Ecto neural progenitor cell (in vitro differentiated cells): ENCODE measurements around the gene PPFIA3.
"Not testable (repeated sequence)": the region's sequence is repeated elsewhere in the genome, so short reads cannot be mapped to it uniquely, and the experiment has no call there.

ENCODE experiments used
- DNase-seq: peaks from one replicate; pipeline ENCODE4 v3.0.0-alpha.2; 2018; ENCODE audit warnings: low spot score

The PPFIA3 gene

GRCh38 chr19:49103331-49104085, 15.8 kb upstream of the PPFIA3 start:
- DNase-seq: no peak

- DNase-seq: no peak
Observed at GRCh38 chr19:49104229-49104864, 15.0 kb upstream of the PPFIA3 start.

GRCh38 chr19:49106648-49107135, 12.7 kb upstream of the PPFIA3 start:
- DNase-seq: peak; percentile 74

- no peak for DNase-seq
Observed at GRCh38 chr19:49107625-49108459, 11.5 kb upstream of the PPFIA3 start.

- DNase-seq: no peak
Observed at GRCh38 chr19:49109051-49109450, 10.3 kb upstream of the PPFIA3 start.

GRCh38 chr19:49109569-49110233, 9.6 kb upstream of the PPFIA3 start:
- no peak for DNase-seq

GRCh38 chr19:49110567-49110966, 8.8 kb upstream of the PPFIA3 start:
- DNase-seq: no peak

- no peak for DNase-seq
Observed at GRCh38 chr19:49111218-49111998, 7.9 kb upstream of the PPFIA3 start.

- no peak for DNase-seq
Observed at GRCh38 chr19:49113762-49114629, 5.3 kb upstream of the PPFIA3 start, which contains the start of gene LIN7B. LIN7B (plus strand) TSS chr19:49114370; CDS start chr19:49114405, 35 bp downstream.

GRCh38 chr19:49114630-49115363, 4.5 kb upstream of the PPFIA3 start:
- peak; percentile 85 for DNase-seq

- DNase-seq: no peak
Observed at GRCh38 chr19:49116544-49116943, 2.8 kb upstream of the PPFIA3 start.

GRCh38 chr19:49117677-49118564, 1.4 kb upstream of the PPFIA3 start:
- no peak for DNase-seq

- DNase-seq: peak; percentile 95
Observed at GRCh38 chr19:49118565-49119410, 556 bp upstream of the PPFIA3 start, which contains the start of gene C19orf73. C19orf73 (minus strand) TSS chr19:49119143; CDS start chr19:49119022, 121 bp downstream.

- DNase-seq: no peak
Observed at GRCh38 chr19:49120325-49120683, 960 bp downstream of the PPFIA3 start.

GRCh38 chr19:49120868-49121267, 1.5 kb downstream of the PPFIA3 start:
- DNase-seq: no peak

- DNase-seq: not testable (repeated sequence)
Observed at GRCh38 chr19:49121841-49122240, 2.5 kb downstream of the PPFIA3 start.

GRCh38 chr19:49123285-49123684, 3.9 kb downstream of the PPFIA3 start:
- DNase-seq: not testable (repeated sequence)
